GM13977 (cell line): ENCODE results near the gene AP4S1.
A peak's percentile ranks its signal among the peaks of the same experiment; 100 is the strongest.

Experiments
- DNase-seq: peaks from one replicate; pipeline ENCODE4 v3.0.0; 2012; ENCODE audit warnings: low spot score
- CTCF ChIP-seq: IDR thresholded peaks from 2 replicates; pipeline ENCODE4 v1.5.1; 2012; ENCODE audit warnings: mild to moderate bottlenecking, control low read depth; ENCODE audit not compliant: insufficient read depth; ENCODE audit errors: extremely low read depth, missing control alignments
- in situ Hi-C: fragments of 300-500 bp; cut with MboI; formaldehyde crosslinking; loops from one replicate; pipeline ENCODE4 v1.12.0; 2022; ENCODE audit warnings: low sequenced_read_pairs, low pct_unique_long_range_greater_than_20kb, mixed read lengths, inconsistent platforms; ENCODE audit not compliant: unreplicated experiment

The AP4S1 gene

GRCh38 chr14:31068235-31068634 lies 42.8 kb downstream of the AP4S1 start:
- no peak for TF ChIP-seq CTCF
- DNase-seq: peak; percentile 40
- in situ Hi-C loops: no loop called here

GRCh38 chr14:31069343-31069742 lies 43.9 kb downstream of the AP4S1 start:
- in situ Hi-C loops: no loop called here
- no peak for TF ChIP-seq CTCF
- DNase-seq: no peak

- TF ChIP-seq CTCF: no peak
- in situ Hi-C loops: loop anchor here (10.0 kb wide), 1 partner anchor 86 kb away; no protein-coding TSS in a partner anchor
- no peak for DNase-seq
Observed at GRCh38 chr14:31070431-31070830, 45.0 kb downstream of the AP4S1 start.

DNA sequence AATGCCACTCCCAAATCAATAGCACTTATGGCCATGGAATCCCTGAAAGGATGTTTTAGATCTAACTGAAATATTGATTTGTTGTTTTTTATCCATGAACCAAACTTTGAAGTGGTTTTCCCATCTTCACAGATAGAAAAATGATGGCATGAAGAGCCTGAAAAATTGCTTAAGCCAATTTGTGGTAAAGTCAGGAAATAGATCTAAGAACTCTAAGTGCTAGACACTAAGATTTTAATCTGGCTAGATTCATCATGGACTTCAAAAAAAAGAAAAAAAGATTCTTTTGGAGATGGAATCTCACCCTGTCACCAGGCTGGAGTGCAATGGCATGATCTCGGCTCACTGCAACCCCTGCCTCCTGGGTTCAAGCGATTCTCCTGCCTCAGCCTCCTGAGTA lies 45.7 kb downstream of the AP4S1 start:
- no peak for DNase-seq
- in situ Hi-C loops: loop anchor here (10.0 kb wide), 1 partner anchor 86 kb away; no protein-coding TSS in a partner anchor
- TF ChIP-seq CTCF: no peak

- no peak for TF ChIP-seq CTCF
- DNase-seq: no peak
- in situ Hi-C loops: loop anchor here (10.0 kb wide), 1 partner anchor 90 kb away; no protein-coding TSS in a partner anchor
Observed at GRCh38 chr14:31075144-31075543, 49.7 kb downstream of the AP4S1 start.

GRCh38 chr14:31078766-31079165 lies 53.3 kb downstream of the AP4S1 start:
- in situ Hi-C loops: loop anchor here (10.0 kb wide), 1 partner anchor 94 kb away; no protein-coding TSS in a partner anchor
- DNase-seq: no peak
- TF ChIP-seq CTCF: no peak

GRCh38 chr14:31080056-31080455 lies 54.6 kb downstream of the AP4S1 start:
- in situ Hi-C loops: no loop called here
- no peak for DNase-seq
- TF ChIP-seq CTCF: no peak
